GM18517 (cell line): ENCODE results near the gene SENP5.
"Not testable (repeated sequence)": the region's sequence is repeated elsewhere in the genome, so short reads cannot be mapped to it uniquely, and the experiment has no call there.

Experiments
- ATAC-seq: cut with Tn5 transposase; IDR thresholded peaks from one replicate; pipeline ENCODE4 v1.9.1; 2021; ENCODE audit warnings: mild to moderate bottlenecking, moderate library complexity; ENCODE audit not compliant: unreplicated experiment

Gene SENP5

GRCh38 chr3:196867507-196868296, at the start of gene SENP5:
SENP5 (plus strand) TSS chr3:196867920; CDS start chr3:196885182, 17,262 bp downstream.
- peak; percentile 88 for ATAC-seq

GRCh38 chr3:196821806-196822355, 45.8 kb upstream of the SENP5 start:
- ATAC-seq, result no peak

- not testable (repeated sequence) for ATAC-seq
Observed at GRCh38 chr3:196829651-196830050, 38.1 kb upstream of the SENP5 start.

GRCh38 chr3:196835086-196835485, 32.6 kb upstream of the SENP5 start:
- no peak for ATAC-seq

- not testable (repeated sequence) for ATAC-seq
Observed at GRCh38 chr3:196836626-196837025, 31.1 kb upstream of the SENP5 start.

GRCh38 chr3:196837819-196838420, 29.8 kb upstream of the SENP5 start:
- ATAC-seq, result no peak

- ATAC-seq, result not testable (repeated sequence)
Observed at GRCh38 chr3:196839351-196839750, 28.4 kb upstream of the SENP5 start.

GRCh38 chr3:196842567-196843434, 24.9 kb upstream of the SENP5 start:
- ATAC-seq, result no peak

GRCh38 chr3:196843435-196844110, 24.1 kb upstream of the SENP5 start:
- ATAC-seq, result no peak

GRCh38 chr3:196844235-196845219, 23.2 kb upstream of the SENP5 start:
- ATAC-seq, result not testable (repeated sequence)

- ATAC-seq, result not testable (repeated sequence)
Observed at GRCh38 chr3:196848375-196848774, 19.3 kb upstream of the SENP5 start.

GRCh38 chr3:196849180-196849741, 18.5 kb upstream of the SENP5 start:
- ATAC-seq, result no peak

- not testable (repeated sequence) for ATAC-seq
Observed at GRCh38 chr3:196863000-196863399, 4.7 kb upstream of the SENP5 start.

GRCh38 chr3:196867155-196867506, 589 bp upstream of the SENP5 start:
- no peak for ATAC-seq

- ATAC-seq, result peak; percentile 28
Observed at GRCh38 chr3:196868297-196868661, 559 bp downstream of the SENP5 start.

- ATAC-seq, result no peak
Observed at GRCh38 chr3:196872316-196872715, 4.6 kb downstream of the SENP5 start.

- not testable (repeated sequence) for ATAC-seq
Observed at GRCh38 chr3:196874511-196875094, 6.9 kb downstream of the SENP5 start.

GRCh38 chr3:196875258-196875657, 7.5 kb downstream of the SENP5 start:
- ATAC-seq, result no peak

GRCh38 chr3:196883361-196883760, 15.6 kb downstream of the SENP5 start:
- no peak for ATAC-seq
